ENCODE results near the gene SCFD2.
A peak's percentile ranks its signal among the peaks of the same experiment; 100 is the strongest.
"Not testable (repeated sequence)": the region's sequence is repeated elsewhere in the genome, so short reads cannot be mapped to it uniquely, and the experiment has no call there.

Gene SCFD2

DNA sequence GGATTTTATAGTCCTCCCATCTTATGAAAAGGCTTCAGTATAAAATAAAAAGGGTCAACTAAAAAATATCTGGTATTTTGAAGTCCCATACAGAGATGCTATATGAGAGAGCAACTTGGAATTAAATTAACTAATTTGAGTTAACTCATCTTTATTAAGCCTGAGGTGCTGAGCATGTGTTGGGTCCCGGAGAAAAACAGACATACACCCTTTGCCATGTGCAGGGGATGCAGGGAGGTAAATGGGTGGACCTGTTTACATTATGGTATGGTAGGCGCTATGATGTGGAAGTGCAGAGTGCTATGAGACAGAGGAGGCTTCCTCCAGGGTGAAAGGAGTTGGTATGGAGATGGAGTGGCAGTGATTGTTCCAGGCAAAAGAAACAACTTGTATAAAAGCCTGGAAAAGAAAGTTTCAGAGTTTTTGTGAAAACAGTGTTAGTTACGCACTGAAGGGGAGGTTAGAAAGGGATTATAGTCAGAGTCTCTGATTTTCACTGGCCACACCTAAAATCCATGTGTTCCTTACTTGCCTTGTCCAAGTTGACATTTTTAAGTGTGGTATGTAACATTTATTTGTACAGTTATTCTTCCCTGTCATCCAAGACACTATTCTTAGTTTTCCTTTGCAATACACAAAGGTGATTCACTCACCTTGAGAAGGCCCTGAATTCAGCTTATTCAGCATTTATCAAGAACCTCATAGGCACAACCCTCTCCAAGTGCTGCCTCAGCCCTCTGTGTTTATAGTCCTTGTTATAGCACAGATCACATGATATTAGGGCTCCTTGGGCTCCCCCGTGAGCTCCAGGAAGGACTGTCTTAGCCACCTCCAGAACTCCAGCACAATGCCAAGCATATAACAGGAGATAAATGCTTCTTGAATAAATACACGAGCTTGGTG, 351.7 kb downstream of the SCFD2 start:
- DNase-seq (ENCODE audit: low read depth in 2 of 2), result no peak

DNA sequence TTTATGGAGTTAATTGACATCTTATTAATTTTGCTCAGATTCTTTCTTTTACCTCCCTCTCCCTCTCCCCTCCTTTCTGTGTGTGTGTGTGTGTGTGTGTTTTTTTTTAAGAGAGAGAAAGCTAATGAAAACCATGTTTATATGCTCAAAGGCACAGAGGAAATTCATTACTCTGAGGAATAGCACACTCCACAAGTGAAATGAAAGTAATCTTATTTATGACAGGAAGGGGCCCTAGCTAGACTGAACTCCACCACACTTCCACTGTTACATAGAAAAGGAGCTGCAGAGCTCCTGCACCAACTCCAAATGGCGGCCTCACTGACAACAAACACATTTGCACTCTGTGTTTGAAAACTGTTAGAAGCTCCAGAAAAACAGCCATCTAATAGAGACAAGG, 353.1 kb downstream of the SCFD2 start:
- peak; percentile 51 to 55 for DNase-seq (ENCODE audit: low read depth in 2 of 2)

DNA sequence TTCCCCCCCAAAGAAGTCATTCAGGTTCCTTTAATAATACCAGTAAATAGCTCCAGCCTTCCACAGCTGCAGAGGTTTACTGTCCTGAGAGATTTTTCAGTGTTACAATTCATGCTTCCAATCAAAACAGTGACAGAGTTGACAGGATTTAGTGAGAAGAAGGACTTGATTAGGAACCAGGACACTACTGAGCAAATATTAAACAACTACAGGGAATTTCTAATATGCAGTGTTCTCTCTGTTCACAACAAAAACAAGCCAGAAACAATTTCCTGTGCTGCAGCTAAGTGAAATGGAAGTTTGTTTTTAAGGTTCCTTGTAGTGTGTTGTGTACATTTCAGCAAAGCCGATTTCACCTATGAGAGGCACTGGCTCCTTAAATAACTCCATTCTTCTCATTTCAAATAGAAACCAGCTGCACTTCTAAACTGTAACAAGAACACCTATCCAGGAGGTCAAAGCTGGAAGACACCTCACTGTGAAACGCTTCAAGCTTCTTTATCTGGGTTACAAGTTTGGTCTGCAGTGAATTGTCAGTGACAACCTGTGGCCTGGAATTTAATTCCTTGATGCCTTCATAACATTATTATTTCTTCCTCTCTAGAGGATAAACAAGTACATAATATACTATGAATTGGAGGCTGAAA, 354.5 kb downstream of the SCFD2 start:
- DNase-seq (ENCODE audit: low read depth in 2 of 2), result no peak

DNA sequence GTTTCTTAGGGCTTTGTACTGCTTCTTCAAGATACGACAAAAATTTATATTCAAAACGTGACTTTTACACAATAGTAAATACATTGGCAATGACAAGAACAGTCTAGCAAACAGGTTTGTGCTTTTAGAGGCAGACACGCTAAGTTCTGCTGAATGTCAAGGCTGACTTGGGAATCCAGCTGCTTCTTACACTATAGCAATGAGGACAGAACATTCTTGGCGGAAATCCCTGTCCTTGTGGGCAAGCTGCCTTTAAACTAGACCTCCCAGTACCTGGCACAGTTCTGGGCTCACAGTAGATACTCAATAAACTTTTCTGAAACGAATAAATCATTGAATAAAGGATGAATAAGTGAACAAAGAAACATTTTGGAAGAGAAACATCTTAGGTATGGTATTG, 355.5 kb downstream of the SCFD2 start:
- peak in 1 of 2 experiments; percentile 34 for DNase-seq (ENCODE audit: low read depth in 2 of 2)

DNA sequence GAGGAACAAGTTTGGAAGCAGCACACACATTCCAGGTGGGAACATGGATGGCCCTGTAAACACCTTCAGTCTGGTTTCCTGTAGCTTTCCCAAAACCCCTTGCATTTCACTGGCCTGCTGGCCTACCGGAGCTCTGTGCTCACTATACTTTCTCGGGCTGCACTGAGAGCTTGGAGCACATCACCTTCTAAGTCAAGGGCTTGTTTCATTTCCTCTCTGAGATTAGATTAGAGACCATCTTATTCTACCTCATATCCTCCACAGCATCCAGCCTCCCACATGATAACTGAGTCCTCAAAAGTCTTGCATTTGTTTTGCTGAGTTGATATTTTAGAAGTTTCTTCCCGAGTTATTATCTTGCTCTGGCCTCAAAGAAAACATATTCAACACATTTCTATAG, 356.0 kb downstream of the SCFD2 start:
- no peak for DNase-seq (ENCODE audit: low read depth in 2 of 2)

DNA sequence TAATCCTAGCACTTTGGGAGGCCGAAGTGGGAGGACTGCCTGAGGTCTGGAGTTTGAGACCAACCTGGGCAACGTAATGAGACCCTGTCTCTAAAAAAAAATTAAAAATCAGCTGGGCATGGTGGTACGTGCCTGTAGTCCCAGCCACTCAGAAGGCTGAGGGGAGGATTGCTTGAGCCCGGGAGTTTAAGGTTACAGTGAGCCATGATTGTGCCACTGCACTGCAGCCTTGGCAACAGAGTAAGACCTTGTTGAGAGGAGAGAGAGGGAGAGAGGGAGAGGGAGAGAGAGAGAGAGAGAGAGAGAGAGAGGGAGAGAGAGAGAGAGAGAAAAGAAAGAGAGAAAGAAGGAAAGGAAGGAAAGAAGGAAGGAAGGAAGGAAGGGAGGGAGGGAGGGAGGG, 358.8 kb downstream of the SCFD2 start:
- no peak for DNase-seq (ENCODE audit: low read depth in 2 of 2)

DNA sequence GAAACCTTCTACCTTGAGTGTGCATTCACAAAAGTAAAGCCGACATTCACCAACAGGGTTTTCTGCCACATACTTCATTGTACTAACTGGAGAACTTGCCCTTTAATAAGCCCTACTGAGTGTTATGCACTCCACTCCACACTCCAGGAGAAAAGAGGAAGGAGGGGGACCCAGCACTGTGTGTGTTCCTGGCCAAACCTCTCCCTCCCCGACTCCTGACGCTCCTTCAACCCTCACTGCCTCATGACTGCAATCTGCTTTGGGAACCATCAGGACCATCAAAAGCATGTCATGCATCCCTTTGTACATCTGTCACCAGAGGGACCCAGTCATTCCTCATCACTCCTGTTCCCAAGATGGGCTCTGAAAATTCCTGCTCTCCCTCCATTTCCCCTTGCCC, 360.1 kb downstream of the SCFD2 start:
- DNase-seq (ENCODE audit: low read depth in 2 of 2), result no peak

DNA sequence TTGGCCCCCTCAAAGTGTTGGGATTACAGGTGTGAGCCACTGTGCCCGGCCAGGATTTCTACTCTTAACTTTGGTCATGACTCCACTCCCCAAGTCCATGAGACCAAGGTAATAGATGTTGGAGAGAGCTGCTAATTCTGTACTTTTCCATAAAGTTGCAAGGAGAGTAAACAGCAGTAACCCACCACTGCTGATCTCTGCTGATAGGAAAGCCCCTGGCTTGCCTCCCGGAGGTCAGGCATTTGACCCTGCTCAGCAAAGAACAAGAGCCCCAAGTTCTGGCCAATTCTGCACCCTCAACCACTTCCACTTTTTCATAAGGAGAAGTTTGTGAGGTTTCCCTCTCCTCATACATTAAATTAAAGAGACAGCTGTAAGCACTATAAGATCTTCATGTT, 360.7 kb downstream of the SCFD2 start:
- no peak for DNase-seq (ENCODE audit: low read depth in 2 of 2)

DNA sequence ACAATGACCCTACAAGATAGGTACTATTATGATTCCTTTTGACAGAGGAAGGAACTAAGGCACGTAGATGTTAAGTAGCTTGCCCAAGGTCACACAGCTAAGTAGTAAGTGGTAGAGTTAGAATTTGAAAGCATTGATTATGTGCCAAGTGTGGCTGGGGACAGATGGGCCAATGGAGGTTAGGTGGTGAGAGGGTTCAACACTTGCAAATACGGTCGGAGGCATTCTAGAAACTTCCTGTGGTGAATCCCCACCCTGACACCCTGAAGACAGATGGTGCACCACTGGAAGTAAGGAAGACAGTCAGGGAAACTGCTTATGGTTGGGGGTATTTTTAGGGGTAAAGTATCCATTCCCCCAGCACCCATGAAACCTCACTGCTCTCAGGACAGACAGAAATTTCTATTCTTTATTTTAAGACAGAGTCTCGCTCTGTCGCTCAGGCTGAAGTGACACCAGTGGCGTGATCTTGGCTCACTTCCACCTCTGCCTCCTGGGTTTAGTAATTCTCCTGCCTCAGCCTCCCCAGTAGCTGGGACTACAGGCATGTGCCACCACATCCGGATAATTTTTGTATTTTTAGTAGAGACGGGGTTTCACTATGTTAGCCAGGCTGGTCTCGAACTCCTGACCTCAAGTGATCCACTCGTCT, 361.2 kb downstream of the SCFD2 start:
- no peak for DNase-seq (ENCODE audit: low read depth in 2 of 2)

DNA sequence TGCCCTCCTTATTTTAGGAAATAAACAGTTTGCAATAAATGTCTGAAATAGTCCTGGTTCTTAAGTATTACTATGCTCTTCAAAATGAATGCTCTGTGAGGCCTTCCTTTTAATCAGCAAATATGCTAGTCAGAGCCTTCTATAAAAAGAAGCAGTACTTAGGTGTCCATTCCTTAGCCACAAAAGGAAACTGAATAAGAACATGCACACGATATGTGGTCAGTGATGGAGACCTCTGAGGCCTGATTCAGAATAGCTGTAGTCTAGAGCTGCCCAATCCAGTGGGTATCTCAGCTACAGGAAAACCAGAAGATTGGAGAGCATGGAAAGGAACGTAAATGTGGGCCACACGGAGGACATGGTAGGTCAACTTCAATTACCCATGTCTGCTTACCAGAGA, 361.9 kb downstream of the SCFD2 start:
- no peak for DNase-seq (ENCODE audit: low read depth in 2 of 2)

DNA sequence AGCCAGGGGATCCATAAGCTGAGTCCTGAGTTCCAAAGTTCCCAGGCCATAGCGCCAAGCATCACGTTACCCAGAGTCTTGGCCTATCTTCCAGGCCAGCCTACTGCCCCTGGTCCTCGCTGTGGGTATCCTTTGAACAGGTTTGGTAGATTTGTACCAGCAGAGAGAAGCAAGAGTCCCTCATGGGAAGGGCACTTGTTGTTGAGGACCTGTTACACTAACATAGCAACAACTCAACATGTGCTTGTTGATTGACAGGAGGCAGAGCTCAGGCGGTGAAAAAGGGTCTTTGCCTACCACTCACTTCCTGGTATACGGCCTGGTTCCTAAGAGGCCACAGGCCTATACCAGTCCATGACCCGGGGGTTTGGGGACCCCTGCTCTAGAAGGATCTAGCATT, 365.3 kb downstream of the SCFD2 start:
- DNase-seq (ENCODE audit: low read depth in 2 of 2), result no peak

DNA sequence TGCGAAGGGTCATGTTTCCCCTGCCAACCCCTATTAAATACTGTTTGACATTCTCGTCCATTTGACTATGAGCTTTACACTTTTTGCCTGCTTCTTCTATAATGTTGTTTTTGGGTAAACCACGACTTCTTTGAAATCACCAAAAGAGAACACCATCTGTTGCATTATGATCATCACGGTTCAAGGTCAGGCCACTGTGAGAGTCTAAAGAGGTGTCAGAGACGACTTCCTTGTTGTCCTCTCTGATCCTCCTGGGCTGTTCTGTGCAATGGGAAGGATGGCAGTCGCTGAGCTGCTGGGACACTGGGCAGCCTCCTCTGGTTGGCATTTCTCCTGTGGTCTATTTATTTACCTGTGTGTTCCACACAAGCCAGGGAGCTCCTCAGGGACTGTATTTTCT, 366.2 kb downstream of the SCFD2 start:
- DNase-seq (ENCODE audit: low read depth in 2 of 2), result no peak

DNA sequence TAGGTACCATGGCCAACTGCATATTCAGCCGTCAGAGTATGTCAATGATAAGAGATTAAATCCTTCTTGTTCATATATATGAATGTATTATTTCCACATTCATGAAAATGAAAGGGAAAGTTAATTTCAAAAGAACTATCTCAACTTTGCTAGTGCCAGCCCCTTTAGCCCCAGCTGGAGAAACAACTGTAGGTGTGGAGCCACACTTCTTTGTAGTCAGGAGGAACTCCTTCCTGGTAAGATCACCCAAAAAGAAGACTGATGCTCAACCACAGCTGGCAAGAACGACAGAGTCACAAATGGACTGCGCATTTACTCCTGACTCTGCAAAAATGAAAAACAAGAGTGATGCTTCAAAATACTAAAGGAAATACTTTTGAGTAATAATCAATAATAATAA, 367.4 kb downstream of the SCFD2 start:
- DNase-seq (ENCODE audit: low read depth in 2 of 2), result no peak

DNA sequence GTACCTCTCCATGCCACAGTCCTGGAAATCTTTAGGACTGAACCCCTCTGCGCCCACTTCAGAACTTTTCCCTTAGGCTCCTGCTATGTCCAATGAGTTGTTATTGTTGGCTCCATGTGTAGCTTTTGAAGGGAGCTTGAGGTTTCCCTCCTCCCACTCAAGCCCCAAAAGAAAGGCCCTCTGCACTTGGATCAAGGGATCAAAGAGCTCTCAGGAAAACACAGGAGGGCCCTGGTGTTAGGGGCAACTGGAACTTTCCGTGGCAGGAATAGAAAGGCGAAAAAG, 368.8 kb downstream of the SCFD2 start:
- DNase-seq (ENCODE audit: low read depth in 2 of 2), result no peak

DNA sequence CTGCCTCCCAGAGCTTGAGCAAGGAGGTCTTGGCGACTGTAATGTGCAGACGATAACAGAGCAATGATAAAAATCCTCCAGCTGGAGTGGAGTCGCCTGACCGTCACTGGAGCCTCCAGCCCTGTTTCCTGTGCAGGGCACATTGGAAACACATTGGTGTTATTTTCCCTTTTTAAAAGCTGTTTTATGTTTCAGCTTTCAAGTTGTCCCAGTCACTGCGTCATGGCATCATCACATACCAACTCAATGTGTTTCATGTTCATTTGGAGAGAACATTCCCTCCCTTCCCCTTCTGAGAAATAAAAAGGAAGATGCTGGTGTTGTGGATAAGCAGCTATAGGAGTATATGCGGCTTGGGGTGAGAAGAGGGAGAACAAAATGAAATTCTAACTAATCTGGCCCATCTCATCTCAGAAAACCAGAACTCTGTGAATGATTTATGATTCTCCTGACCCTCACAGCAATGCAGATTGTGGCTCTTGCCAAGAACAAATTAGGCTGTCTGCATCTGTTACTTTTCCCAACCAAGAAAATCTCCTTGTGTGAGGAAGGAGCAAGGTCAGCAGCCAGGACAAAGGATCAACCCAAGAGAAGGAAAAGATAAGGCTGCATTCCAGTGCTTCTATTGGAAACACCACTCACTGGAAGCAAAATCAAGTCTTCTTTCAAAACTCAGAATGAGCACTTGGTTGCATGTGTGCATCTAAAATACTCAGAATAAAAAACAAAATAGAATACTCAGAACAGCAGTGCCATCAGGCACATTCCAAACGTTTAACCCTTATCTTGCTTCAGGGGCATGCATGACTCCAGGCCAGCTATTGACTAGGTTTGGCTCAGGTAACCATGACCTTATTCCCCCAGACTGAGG, 369.4 kb downstream of the SCFD2 start:
- no peak for DNase-seq (ENCODE audit: low read depth in 2 of 2)

DNA sequence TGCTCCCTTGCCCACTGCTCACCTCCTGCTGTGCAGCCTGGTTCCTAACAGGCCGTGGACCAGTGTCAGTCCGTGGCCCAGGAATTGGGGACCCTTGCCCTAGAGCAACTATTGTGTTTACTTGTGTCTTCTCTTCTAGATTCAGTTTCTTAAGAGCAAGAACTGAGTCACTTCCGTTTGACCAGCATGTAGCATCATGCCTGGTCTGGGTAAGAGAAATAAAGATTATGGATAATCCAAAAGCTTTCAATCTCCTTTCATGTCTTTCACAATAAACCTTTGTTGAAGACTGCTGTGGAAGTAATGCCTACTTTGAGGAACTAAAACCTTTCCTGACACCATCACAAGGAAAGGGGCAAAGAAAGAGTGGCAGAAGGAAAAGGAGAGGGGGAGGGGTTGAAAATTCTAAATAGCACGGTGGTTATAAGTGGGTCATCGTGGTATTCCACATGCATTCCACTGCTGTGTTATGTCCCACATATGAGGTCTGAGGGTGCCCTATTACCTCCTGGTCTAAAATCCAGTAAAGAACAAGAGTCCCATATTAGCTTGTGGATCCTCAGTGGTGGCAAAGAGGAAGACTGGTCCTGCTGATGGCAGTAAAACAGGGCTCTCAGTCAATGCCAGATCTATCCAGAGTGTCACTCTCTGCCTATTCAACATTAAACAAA, 370.4 kb downstream of the SCFD2 start:
- DNase-seq (ENCODE audit: low read depth in 2 of 2), result no peak

DNA sequence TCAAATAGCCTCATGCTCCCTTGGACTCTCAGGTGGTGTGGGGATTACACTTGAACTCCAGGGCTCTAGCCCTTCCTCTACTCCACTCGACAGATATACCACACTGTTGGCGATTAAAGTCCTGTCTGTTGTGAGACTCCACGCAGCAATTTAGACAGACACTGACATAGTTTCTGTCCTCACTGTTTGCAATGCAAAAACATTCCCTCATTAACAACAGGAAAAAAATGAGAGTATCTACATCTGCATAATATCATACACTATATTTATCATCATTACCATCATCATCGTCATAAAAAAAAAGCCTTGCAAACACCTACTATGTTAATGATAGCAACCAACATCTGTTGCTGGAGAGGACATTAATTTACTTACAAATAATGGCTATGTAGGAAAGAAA, 371.3 kb downstream of the SCFD2 start:
- no peak for DNase-seq (ENCODE audit: low read depth in 2 of 2)

DNA sequence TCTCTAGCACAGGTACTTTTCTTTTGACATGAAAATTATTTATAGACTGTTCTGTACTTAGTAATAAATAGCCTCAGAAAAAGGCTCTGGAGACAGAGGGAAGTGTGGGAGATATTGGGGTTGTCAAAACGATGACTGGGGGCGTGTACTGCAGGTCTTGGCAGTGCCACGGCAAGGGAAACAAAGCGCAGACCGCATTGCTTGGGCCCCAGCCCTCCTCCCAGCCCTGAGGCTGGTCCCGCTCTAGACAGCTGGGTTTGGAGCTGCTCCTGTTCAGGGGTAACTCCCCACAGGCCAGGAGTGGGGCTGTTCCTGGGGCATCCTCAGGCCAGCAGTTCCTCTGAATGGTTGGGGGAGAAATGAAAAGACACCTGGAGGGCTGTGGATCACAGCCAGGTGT, 372.1 kb downstream of the SCFD2 start:
- DNase-seq (ENCODE audit: low read depth in 2 of 2), result no peak

DNA sequence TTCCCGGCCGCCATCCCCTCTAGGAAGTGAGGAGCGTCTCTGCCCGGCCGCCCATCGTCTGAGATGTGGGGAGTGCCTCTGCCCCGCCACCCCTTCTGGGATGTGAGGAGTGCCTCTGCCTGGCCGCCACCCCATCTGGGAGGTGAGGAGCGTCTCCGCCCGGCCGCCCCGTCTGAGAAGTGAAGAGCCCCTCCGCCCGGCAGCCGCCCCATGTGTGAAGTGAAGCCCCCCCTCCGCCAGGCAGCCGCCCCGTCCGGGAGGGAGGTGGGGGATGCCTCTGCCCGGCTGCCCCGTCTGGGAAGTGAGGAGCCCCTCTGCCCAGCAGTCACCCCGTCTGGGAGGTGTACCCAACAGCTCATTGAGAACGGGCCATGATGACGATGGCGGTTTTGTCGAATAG, 373.3 kb downstream of the SCFD2 start:
- not testable (repeated sequence) for DNase-seq (ENCODE audit: low read depth in 2 of 2)

DNA sequence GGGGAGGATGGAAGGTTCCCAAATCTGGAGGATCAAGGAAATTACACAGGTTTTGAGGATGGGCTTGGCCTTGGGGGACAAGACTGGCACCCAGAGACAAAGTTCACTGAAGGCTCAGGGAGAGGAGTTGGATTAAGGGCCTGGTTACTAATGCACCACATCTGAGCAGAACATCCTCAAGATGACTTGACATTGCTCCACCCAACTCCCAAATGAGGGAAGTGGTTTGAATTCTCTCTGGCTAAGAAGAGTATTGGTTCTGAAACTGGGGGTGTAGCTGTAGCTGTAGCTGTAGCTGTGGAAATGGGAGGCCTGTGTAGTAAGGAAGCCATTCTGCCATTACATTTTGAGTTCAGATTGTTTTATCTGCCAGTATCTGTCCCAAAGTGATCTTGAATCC, 374.4 kb downstream of the SCFD2 start:
- no peak for DNase-seq (ENCODE audit: low read depth in 2 of 2)

DNA sequence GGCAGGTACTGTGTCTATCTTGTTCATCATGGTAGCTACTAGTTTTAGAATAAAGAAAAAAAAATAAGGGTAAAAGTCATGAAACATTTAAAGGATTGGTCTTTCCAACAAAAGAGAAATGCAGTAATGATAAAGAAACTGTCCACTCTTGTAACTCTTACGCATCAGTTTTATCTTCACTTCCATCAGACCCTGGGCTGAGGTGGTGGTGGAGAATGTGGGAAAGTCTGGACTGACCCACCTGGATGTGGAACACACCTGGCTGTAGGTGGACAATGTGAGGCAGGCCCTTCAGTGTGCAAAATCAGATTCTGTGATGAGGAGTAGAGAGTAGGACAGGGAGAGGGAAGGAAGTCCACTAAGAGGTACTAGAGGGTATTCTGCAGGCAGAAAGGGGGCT, 375.2 kb downstream of the SCFD2 start:
- DNase-seq (ENCODE audit: low read depth in 2 of 2), result no peak

DNA sequence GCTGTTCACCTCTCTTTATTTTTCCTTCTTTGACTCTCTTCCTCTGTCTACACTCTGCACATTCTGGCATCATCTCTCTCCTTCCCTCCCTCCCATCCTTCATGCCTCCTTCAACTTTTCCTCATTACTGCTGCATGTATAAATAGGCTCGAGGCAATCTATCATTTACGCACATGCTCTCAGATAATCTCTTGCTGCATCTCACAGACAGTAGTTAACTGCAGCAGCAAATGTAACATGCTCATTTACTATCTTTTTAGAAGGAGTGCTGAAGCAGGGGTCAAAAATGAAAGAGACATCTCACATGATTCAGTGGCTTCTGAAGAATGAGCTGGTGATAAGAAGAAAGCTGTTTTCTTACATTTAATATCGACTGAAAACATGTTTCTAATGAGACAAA, 376.0 kb downstream of the SCFD2 start:
- no peak for DNase-seq (ENCODE audit: low read depth in 2 of 2)
